Mucosa of stomach (tissue), 1 donor: ENCODE data around the gene TMEM127.
"Not testable (repeated sequence)": the region's sequence is repeated elsewhere in the genome, so short reads cannot be mapped to it uniquely, and the experiment has no call there.

Source experiments
- H3K27me3 ChIP-seq: one replicate; pipeline ENCODE4 v1.7.0; 2013; ENCODE audit warnings: mild to moderate bottlenecking, low read length; ENCODE audit not compliant: control insufficient read depth, insufficient read depth
- H3K36me3 ChIP-seq: one replicate; pipeline ENCODE4 v1.7.0; 2013; ENCODE audit warnings: low read length; ENCODE audit not compliant: control insufficient read depth, insufficient read depth
- H3K4me1 ChIP-seq: one replicate; pipeline ENCODE4 v1.7.0; 2013; ENCODE audit warnings: mild to moderate bottlenecking, low read length; ENCODE audit not compliant: control insufficient read depth, insufficient read depth
- H3K4me3 ChIP-seq: one replicate; pipeline ENCODE4 v1.7.0; 2013; ENCODE audit warnings: low read length
- H3K9ac ChIP-seq: one replicate; pipeline ENCODE4 v1.7.0; 2013; ENCODE audit warnings: mild to moderate bottlenecking, low read length, moderate library complexity
- H3K9me3 ChIP-seq: one replicate; pipeline ENCODE4 v1.7.0; 2013; ENCODE audit warnings: mild to moderate bottlenecking, low read length, moderate library complexity; ENCODE audit not compliant: control insufficient read depth
- donor health status: Pancreatic carcinoma.

Gene TMEM127

DNA sequence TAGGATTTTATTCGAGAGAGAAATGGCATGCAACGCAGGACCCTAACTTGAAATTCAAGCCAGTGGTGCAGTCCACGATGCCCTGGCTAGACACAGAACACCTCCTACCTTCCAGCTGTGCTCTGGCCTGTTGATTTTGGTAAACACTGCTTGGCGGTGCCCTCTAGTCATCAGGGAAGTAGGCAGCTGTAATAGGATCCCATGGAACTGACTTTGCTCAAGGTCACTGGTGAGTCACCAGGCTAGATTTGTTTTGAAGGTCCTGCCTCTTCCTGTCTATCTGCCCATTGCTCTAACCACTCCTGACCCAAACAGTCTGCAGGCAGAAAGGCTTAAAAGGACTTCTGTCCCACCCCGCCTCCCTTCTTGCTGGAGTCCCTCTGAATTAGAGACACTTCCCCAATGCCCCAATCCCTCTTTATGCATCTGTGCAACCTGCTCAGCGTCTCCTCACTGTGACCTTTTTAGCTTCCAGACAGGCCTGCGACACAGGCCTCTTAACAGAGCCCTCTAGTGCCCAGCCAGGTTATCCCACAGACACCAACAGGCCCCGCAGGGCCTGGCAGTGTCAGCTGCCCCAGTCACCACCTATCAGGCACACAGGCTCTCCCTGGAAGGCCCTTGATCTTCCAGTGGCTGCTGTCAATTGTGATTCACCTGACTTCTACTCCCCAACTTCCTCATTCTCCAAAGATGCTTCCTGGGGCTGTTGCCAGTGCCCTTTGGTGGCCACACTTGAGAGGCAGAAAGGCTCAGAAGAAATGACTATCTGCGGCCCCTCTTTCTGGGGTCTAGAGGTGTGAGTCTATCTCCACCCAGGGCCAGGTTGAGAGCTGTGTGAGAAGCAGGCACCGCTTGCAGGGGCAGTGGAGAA, 5.2 kb downstream of the TMEM127 start:
- H3K9ac ChIP-seq: peak overlapping the region; percentile 58
- H3K4me3 ChIP-seq: peak overlapping the region; percentile 27

DNA sequence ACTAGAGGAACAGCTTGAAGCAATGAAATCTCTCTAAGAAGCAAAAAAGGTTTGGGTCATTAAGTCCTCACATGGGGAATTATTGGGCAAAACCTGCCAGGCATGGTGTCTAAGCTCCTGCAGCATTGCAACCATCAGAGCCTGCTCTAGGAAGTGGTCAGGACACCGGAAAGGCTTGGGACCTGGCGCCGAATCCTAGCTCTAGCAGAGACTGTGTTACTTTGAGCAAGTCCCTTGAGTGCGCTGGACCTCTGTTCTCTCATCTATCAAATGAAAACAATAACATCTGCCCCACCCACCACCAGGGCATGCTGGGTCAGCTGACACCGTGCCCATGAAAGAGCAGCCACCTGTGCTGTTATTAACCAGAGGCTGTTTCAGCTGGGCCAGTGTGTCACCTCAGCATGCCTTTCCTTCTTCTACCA, 6.3 kb downstream of the TMEM127 start:
- no peaks in the 10 kb centered on the region for H3K9me3 ChIP-seq
- peaks cover 15% of the 10 kb centered on the region for H3K36me3 ChIP-seq
- no peak overlapping the region for H3K9ac ChIP-seq
- peaks cover 57% of the 10 kb centered on the region for H3K4me1 ChIP-seq
- no peaks in the 10 kb centered on the region for H3K27me3 ChIP-seq
- no peak overlapping the region for H3K4me3 ChIP-seq

More for the DNA sequence above, 5.2 kb downstream of the TMEM127 start:
- Histone ChIP-seq H3K36me3 (peaks cover 5% of the 10 kb centered on the region), H3K4me1 (peaks cover 60% of the 10 kb centered on the region), H3K9me3 (no peaks in the 10 kb centered on the region), H3K27me3 (no peaks in the 10 kb centered on the region)

DNA sequence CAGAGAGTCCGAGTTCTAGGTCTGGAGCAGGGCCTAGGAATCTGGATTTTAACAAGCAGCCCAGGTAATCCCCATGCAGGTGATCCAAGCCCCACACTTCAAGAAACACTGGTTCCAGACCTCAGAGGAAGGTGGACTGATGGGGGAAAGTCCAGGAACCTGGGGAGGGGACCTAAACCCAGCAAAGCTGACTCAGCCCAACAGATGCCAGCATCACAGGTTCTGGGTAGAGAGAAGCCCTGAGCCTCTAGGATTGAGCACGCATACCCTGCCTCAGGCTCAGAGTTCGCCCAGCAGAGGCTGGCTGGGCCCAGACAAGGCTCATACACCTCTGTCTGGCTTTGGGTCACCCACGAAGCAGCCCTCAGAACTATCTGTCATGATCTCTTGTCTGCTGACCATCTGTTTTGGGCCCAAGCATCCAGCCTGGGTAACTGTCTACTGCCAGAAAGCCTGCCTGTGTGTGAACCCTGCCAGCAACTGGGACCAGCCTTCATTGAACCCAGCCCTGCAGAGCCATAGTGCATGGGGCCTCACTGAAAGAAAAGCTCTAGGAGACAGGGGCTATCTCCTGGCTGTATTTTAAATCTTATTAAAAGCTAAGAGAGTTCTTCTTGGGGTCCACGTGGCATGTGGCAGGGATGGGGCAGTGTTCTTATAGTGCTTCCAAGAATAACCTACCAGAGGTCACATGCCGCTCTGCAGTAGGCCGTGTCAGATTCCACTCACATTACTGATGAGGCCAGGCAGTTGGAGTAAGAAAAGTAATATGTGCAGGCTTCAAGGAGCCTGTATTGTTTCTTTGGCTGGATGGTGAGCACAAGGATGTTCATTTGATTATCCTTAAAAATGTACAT, 7.4 kb downstream of the TMEM127 start:
- Histone ChIP-seq H3K9me3 (no peaks in the 10 kb centered on the region), H3K36me3 (peaks cover 24% of the 10 kb centered on the region)

DNA sequence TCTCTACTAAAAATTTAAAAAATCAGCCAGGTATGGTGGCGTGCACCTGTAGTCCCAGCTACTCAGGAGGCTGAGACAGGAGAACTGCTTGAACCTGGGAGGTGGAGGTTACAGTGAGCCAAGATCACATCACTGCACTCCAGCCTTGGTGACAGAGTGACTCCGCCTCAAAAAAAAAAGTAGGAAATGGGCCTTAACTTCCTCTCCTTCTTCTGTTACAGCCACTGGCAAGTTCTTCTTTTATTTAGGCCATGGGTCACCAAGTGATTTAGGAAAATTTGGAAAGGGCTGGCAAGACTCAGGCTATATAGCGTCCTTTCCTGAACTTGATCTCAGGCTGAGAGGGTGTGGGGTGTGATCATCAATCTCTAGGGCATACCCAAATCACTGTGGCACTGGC, 8.1 kb downstream of the TMEM127 start:
- peaks cover 47% of the 10 kb centered on the region for H3K4me1 ChIP-seq

More for the DNA sequence above, 7.4 kb downstream of the TMEM127 start:
- H3K4me3 ChIP-seq: no peak overlapping the region
- H3K4me1 ChIP-seq: peaks cover 47% of the 10 kb centered on the region
- H3K27me3 ChIP-seq: no peaks in the 10 kb centered on the region
- H3K9ac ChIP-seq: peak overlapping the region; percentile 28

DNA sequence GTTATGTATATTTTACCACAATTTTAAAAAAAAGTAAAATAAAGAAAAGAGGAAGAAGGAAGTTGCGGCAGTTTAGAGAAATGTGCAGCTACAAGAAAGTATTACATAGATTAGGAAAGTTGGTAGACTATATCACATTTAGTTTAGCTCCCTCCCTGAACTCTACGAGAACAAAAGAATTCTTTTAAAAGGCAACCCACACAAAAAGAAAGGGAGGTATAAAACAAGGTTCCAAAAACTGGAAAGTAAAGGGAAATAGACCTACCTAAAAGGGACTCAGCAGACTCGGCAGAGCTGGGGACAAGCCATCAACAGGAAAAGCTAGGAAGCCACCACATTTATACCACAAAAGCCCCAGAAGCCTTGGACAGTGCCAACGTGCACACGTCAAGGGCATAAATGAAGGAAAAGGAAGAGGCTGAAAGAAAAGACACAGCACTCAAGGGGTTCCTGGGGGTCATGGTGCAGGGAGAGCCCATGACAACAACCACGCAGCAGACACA, 9.1 kb downstream of the TMEM127 start:
- H3K9me3 ChIP-seq: no peaks in the 10 kb centered on the region
- no peaks in the 10 kb centered on the region for H3K27me3 ChIP-seq
- H3K4me1 ChIP-seq: peaks cover 38% of the 10 kb centered on the region
- peaks cover 32% of the 10 kb centered on the region for H3K36me3 ChIP-seq
- H3K4me3 ChIP-seq: no peak overlapping the region
- H3K9ac ChIP-seq: no peak overlapping the region

More for the DNA sequence above, 8.1 kb downstream of the TMEM127 start:
- H3K4me3 ChIP-seq, H3K27me3 ChIP-seq, H3K9me3 ChIP-seq: not testable (repeated sequence)
- Histone ChIP-seq H3K9ac (peak overlapping the region; percentile 28), H3K36me3 (peaks cover 25% of the 10 kb centered on the region)

DNA sequence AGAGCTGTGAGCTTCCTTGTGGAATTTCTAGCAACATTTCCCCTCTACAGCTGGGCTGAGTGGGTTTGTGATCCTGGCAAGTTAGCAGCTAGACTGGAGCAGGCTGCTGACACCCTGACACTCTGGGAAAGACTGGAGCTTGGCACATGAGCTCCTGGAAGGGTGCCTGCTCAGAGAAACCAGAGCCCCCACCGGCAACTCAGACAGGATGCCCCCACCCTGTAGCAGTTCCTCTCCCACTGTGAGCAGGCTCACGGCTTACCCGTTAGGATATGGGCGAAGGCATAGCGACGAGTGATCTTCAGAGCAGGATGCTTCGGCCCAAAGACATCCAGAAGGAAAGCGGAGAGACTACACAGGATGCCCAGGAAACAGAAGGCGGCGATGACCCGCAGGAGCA, 11.2 kb downstream of the TMEM127 start:
- Histone ChIP-seq H3K9ac (no peak overlapping the region), H3K4me3 (no peak overlapping the region), H3K9me3 (no peaks in the 10 kb centered on the region), H3K4me1 (peaks cover 17% of the 10 kb centered on the region), H3K36me3 (peaks cover 32% of the 10 kb centered on the region), H3K27me3 (no peaks in the 10 kb centered on the region)

DNA sequence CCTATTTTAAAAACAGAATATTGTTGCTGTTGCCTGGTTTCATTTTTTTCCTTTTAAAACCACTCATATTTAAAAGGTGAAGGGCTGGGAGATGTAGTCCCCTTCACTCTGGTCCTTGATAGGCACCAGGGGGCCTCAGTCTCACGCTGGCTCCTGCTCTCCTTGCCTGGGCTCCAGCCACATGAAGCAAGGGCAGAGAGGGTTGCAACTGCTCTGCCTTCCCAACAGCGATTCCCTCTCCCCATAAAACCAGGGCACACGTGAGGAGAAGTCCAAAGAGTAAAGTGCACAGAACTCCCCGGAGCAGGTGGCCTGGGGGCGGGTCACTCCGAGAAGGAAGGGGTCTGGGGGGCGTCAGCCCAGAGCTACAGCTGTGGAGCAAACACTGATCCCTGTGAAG, 12.8 kb downstream of the TMEM127 start:
- no peak overlapping the region for H3K4me3 ChIP-seq
- H3K9me3 ChIP-seq: no peaks in the 10 kb centered on the region
- peaks cover 31% of the 10 kb centered on the region for H3K36me3 ChIP-seq
- peaks cover 2% of the 10 kb centered on the region for H3K4me1 ChIP-seq
- no peak overlapping the region for H3K9ac ChIP-seq
- no peaks in the 10 kb centered on the region for H3K27me3 ChIP-seq

DNA sequence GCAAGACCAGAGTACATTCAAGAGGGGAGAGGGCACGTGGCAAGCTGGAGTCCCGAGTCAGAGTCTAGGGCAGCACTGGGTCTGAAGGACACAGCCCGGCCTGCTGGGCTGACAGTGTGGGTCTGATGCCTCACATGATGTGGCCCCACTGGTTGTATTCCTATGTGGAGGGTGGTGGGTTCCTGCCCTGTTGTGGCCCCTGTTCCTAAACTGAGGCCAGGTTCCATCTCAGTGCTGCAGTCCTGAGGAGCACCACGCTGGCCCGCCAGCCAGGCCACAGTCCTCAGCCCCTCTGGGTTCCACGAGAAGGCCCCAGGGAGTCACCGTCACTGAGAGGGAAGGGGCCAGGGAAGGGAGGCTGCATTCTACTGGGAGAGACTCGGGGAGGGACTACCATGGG, 13.3 kb downstream of the TMEM127 start:
- Histone ChIP-seq H3K4me1 (peaks cover 5% of the 10 kb centered on the region), H3K9me3 (no peaks in the 10 kb centered on the region), H3K27me3 (no peaks in the 10 kb centered on the region), H3K36me3 (peaks cover 28% of the 10 kb centered on the region), H3K9ac (no peak overlapping the region), H3K4me3 (no peak overlapping the region)

DNA sequence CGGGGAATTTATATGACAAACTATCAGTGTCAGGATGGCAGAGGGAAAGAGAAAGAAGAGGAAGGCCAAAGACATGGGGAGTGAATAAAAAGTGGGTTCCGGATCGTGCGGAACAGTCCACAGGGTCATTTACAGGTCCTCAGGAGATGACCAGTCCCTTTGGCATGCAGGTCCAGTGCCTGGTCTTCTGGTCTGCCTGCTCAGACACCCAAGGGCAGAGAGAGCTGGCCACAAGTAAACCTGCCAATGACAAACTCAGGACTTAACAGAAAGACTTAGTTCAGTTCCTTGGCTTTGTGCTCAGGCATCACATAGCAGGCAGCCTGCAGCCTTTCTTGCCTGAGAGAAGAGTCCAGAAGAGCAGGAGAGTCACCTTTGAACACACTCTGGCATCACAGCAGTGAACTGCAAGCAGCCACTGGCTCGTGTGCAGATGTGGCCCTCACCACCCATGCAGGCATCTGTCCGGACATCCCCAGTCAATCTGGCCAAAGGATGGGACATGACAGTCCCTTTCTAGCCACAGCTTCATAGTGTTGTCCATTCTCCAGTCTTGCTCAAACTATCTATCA, 14.0 kb downstream of the TMEM127 start:
- Histone ChIP-seq H3K27me3 (no peaks in the 10 kb centered on the region), H3K36me3 (peaks cover 28% of the 10 kb centered on the region), H3K4me1 (peaks cover 7% of the 10 kb centered on the region), H3K4me3 (no peak overlapping the region), H3K9me3 (no peaks in the 10 kb centered on the region), H3K9ac (no peak overlapping the region)

DNA sequence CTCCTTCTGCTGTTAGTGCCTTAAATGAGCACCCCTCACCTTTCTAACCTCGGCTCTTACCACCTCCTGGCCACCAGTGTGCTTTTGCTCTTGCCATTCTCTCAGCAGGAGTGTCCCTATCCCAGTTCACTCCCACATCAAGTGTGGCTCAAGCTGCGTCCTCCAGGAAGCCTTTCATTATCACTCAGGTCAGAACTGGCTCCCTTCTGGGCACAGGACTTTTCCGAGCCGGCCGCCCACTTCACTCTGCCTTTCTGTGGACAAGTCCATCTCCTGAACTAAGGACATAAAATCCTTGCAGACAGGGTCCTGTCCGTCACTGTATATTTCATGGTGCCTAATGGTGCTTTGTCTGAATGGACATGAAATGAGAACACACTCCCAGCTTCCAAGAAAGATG, 15.6 kb downstream of the TMEM127 start:
- peaks cover 7% of the 10 kb centered on the region for H3K4me1 ChIP-seq
- H3K9ac ChIP-seq: no peak overlapping the region

DNA sequence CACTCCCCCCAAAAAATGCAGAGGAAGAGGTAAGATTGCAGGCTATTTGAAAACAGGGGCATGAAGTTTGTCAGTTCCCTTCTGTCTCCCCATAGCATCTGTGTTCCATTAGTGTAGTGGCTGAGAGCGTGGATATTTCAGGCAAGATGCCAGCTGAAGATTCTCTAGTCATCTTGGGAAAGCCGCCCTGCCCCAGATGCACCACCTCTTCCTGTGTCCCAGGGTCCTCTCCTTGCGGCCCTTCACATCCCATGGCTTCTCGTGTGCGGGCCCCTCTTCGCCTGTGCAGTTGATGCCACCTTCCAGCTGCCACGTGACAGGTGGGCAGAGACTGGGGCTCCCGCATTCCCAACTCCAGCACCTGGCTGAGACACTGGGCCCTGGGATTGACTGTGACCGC, 16.1 kb downstream of the TMEM127 start:
- Histone ChIP-seq H3K9me3 (no peaks in the 10 kb centered on the region), H3K27me3 (no peaks in the 10 kb centered on the region), H3K9ac (no peak overlapping the region), H3K4me1 (peaks cover 7% of the 10 kb centered on the region), H3K4me3 (no peak overlapping the region), H3K36me3 (peaks cover 19% of the 10 kb centered on the region)

More for the DNA sequence above, 15.6 kb downstream of the TMEM127 start:
- Histone ChIP-seq H3K36me3 (peaks cover 24% of the 10 kb centered on the region), H3K4me3 (no peak overlapping the region), H3K27me3 (no peaks in the 10 kb centered on the region), H3K9me3 (no peaks in the 10 kb centered on the region)
